Endothelial cell of umbilical vein (primary cell): ENCODE data around the gene CACNA1E.

Source experiments
- EZH2 ChIP-seq: IDR thresholded peaks from 2 replicates; pipeline ENCODE4 v1.6.1; 2012; ENCODE audit warnings: borderline replicate concordance, low read depth, mild to moderate bottlenecking, moderate library complexity, low read length, inconsistent platforms; ENCODE audit not compliant: severe bottlenecking
- GATA2 ChIP-seq: IDR thresholded peaks from 2 replicates; pipeline ENCODE4 v1.7.0; 2011; ENCODE audit warnings: low read depth, mild to moderate bottlenecking, moderate library complexity, mixed read lengths, low read length; ENCODE audit not compliant: insufficient read length, insufficient read depth
- POLR2A ChIP-seq: IDR thresholded peaks from 2 replicates; pipeline ENCODE4 v1.6.1; 2012; ENCODE audit warnings: low read depth, mild to moderate bottlenecking, control low read depth, low read length

- no peak for TF ChIP-seq EZH2
- no peak for TF ChIP-seq GATA2
- no peak for TF ChIP-seq POLR2A
Observed at GRCh38 chr1:181685211-181685610, 201.9 kb downstream of the CACNA1E start.
